AG20443 (cell line): ENCODE results near the gene VPS72.
"Not testable (repeated sequence)": the region's sequence is repeated elsewhere in the genome, so short reads cannot be mapped to it uniquely, and the experiment has no call there.

ENCODE experiments used
- DNase-seq: peaks from one replicate; pipeline ENCODE4 v3.0.0; 2012; ENCODE audit warnings: low spot score, mixed read lengths

Gene VPS72

GRCh38 chr1:151189637-151190445 lies at the start of gene VPS72:
VPS72 (minus strand) TSS chr1:151190197; CDS start chr1:151190121, 76 bp downstream.
- DNase-seq = peak; percentile 91

- DNase-seq = peak; percentile 82
Measured at GRCh38 chr1:151238467-151238739, 48.4 kb upstream of the VPS72 start.

- no peak for DNase-seq
Measured at GRCh38 chr1:151237678-151238466, 47.9 kb upstream of the VPS72 start.

GRCh38 chr1:151235235-151235634 lies 45.2 kb upstream of the VPS72 start:
- no peak for DNase-seq

- peak; percentile 19 for DNase-seq
Measured at GRCh38 chr1:151222130-151222529, 32.1 kb upstream of the VPS72 start.

- DNase-seq = no peak
Measured at GRCh38 chr1:151221616-151222015, 31.6 kb upstream of the VPS72 start.

GRCh38 chr1:151213560-151213959 lies 23.6 kb upstream of the VPS72 start:
- DNase-seq = no peak

GRCh38 chr1:151211972-151212705 lies 22.1 kb upstream of the VPS72 start:
- no peak for DNase-seq

- peak; percentile 27 for DNase-seq
Measured at GRCh38 chr1:151210830-151211229, 20.8 kb upstream of the VPS72 start.

- DNase-seq = not testable (repeated sequence)
Measured at GRCh38 chr1:151205381-151205965, 15.5 kb upstream of the VPS72 start.

GRCh38 chr1:151199873-151200581 lies 10.0 kb upstream of the VPS72 start:
- peak; percentile 78 for DNase-seq

- peak; percentile 98 for DNase-seq
Measured at GRCh38 chr1:151198254-151199127, 8.5 kb upstream of the VPS72 start, which contains the start of gene PIP5K1A. PIP5K1A (plus strand) TSS chr1:151198552; CDS start chr1:151198997, 445 bp downstream.

GRCh38 chr1:151197863-151198253 lies 7.9 kb upstream of the VPS72 start:
- no peak for DNase-seq

GRCh38 chr1:151196292-151196800 lies 6.3 kb upstream of the VPS72 start:
- peak; percentile 46 for DNase-seq

- DNase-seq = peak; percentile 89
Measured at GRCh38 chr1:151194894-151195594, 5.0 kb upstream of the VPS72 start.

- no peak for DNase-seq
Measured at GRCh38 chr1:151193856-151194255, 3.9 kb upstream of the VPS72 start.

GRCh38 chr1:151193304-151193703 lies 3.3 kb upstream of the VPS72 start:
- DNase-seq = no peak

GRCh38 chr1:151192047-151192446 lies 2.0 kb upstream of the VPS72 start:
- DNase-seq = no peak

GRCh38 chr1:151188667-151189066 lies 1.3 kb downstream of the VPS72 start:
- DNase-seq = not testable (repeated sequence)

- no peak for DNase-seq
Measured at GRCh38 chr1:151187205-151187604, 2.8 kb downstream of the VPS72 start.
